Measurements from ENCODE around the gene EPB41L1.

EPB41L1 gene

GRCh38 chr20:36206641-36207040 lies 52.1 kb downstream of the EPB41L1 start:
- TF ChIP-seq REST (IDR thresholded peaks at IDR 0.05; ENCODE audit: insufficient read depth in 1 of 2, low read depth in 2 of 2, low read length in 2 of 2): no peak
- TF ChIP-seq TAF1 (IDR thresholded peaks at IDR 0.05; ENCODE audit: borderline replicate concordance, insufficient read depth, low read length): no peak
- TF ChIP-seq POLR2AphosphoS5 (IDR thresholded peaks at IDR 0.05; ENCODE audit: low read depth, low read length): no peak
- no peak for TF ChIP-seq SIN3A (IDR thresholded peaks at IDR 0.05; ENCODE audit: borderline replicate concordance, insufficient read depth, low read length)
- TF ChIP-seq FOXP2 (optimal IDR thresholded peaks at IDR 0.05; ENCODE audit: borderline replicate concordance, extremely low read depth, extremely low read length, insufficient read depth): no peak

DNA sequence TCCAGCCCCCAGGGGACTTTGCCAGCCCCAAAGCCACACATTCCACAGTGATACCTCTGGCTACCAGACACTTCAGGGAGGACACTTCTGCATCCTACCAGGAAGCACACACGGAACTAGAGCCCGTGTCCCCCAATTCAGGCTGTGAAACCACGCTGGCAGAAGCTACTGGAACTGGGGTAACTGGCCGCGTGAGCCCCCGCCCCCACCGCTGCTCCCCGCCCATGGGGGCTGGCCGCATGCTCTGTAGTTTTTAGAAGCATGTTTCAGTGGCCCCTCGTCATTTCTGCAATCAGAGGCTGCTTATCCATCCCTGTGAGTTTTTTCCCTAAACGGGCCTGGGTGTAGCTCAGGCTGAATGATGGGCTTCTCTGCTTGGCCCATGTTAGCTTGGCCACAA lies 53.1 kb downstream of the EPB41L1 start:
- TF ChIP-seq FOXP2 (optimal IDR thresholded peaks at IDR 0.05; ENCODE audit: borderline replicate concordance, extremely low read depth, extremely low read length, insufficient read depth): no peak
- no peak for TF ChIP-seq SIN3A (IDR thresholded peaks at IDR 0.05; ENCODE audit: borderline replicate concordance, insufficient read depth, low read length)
- TF ChIP-seq TAF1 (IDR thresholded peaks at IDR 0.05; ENCODE audit: borderline replicate concordance, insufficient read depth, low read length): no peak
- no peak for TF ChIP-seq REST (IDR thresholded peaks at IDR 0.05; ENCODE audit: insufficient read depth in 1 of 2, low read depth in 2 of 2, low read length in 2 of 2)
- no peak for TF ChIP-seq POLR2AphosphoS5 (IDR thresholded peaks at IDR 0.05; ENCODE audit: low read depth, low read length)

DNA sequence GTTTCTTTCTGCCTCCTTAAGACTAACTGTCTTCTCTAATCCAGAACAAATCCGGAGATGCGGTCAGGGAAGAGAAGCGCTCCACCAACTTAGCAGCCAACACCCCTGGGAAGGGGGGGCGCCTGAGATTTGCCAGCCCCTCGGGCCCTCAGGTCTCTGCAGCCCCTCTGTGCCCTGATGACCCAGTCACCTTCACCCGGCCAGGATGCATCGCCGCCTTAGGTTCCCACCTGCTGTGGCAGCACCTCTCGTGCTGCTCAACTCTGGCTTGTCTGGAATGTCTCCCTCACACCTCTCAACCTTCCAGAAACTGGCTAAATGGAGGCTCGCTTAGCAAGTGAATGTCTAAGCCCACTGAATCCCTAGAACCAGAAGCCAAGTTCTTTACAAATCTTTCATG lies 53.7 kb downstream of the EPB41L1 start:
- TF ChIP-seq SIN3A (IDR thresholded peaks at IDR 0.05; ENCODE audit: borderline replicate concordance, insufficient read depth, low read length) (no peak), TAF1 (IDR thresholded peaks at IDR 0.05; ENCODE audit: borderline replicate concordance, insufficient read depth, low read length) (no peak), POLR2AphosphoS5 (IDR thresholded peaks at IDR 0.05; ENCODE audit: low read depth, low read length) (no peak), FOXP2 (optimal IDR thresholded peaks at IDR 0.05; ENCODE audit: borderline replicate concordance, extremely low read depth, extremely low read length, insufficient read depth) (no peak), REST (IDR thresholded peaks at IDR 0.05; ENCODE audit: insufficient read depth in 1 of 2, low read depth in 2 of 2, low read length in 2 of 2) (no peak)

GRCh38 chr20:36210436-36211021 lies 56.0 kb downstream of the EPB41L1 start:
- TF ChIP-seq TAF1 (IDR thresholded peaks at IDR 0.05; ENCODE audit: borderline replicate concordance, insufficient read depth, low read length) (no peak), FOXP2 (optimal IDR thresholded peaks at IDR 0.05; ENCODE audit: borderline replicate concordance, extremely low read depth, extremely low read length, insufficient read depth) (no peak), POLR2AphosphoS5 (IDR thresholded peaks at IDR 0.05; ENCODE audit: low read depth, low read length) (no peak), REST (IDR thresholded peaks at IDR 0.05; ENCODE audit: insufficient read depth in 1 of 2, low read depth in 2 of 2, low read length in 2 of 2) (no peak), SIN3A (IDR thresholded peaks at IDR 0.05; ENCODE audit: borderline replicate concordance, insufficient read depth, low read length) (no peak)

All from PFSK-1 (cell line).